Left forelimb (tissue), 1 donor: ENCODE results near the gene DCC.

Experiments used
- DNase-seq: peaks from one replicate; pipeline ENCODE4 v3.0.0-alpha.2; 2018; ENCODE audit warnings: low spot score

Gene DCC

GRCh38 chr18:52694804-52695203 is 354.8 kb downstream of the DCC start:
- no peak for DNase-seq

GRCh38 chr18:52700116-52700515 is 360.1 kb downstream of the DCC start:
- DNase-seq, result no peak

GRCh38 chr18:52700816-52701215 is 360.8 kb downstream of the DCC start:
- DNase-seq, result no peak

GRCh38 chr18:52701219-52701935 is 361.4 kb downstream of the DCC start:
- DNase-seq, result no peak

GRCh38 chr18:52715421-52715820 is 375.4 kb downstream of the DCC start:
- DNase-seq, result no peak

GRCh38 chr18:52715991-52716390 is 376.0 kb downstream of the DCC start:
- no peak for DNase-seq

GRCh38 chr18:52716973-52717372 is 377.0 kb downstream of the DCC start:
- no peak for DNase-seq

- no peak for DNase-seq
Observed at GRCh38 chr18:52722904-52723303, 382.9 kb downstream of the DCC start.

GRCh38 chr18:52723550-52723970 is 383.6 kb downstream of the DCC start:
- DNase-seq, result no peak

- DNase-seq, result no peak
Observed at GRCh38 chr18:52730972-52731619, 391.1 kb downstream of the DCC start.

- no peak for DNase-seq
Observed at GRCh38 chr18:52738946-52739345, 398.9 kb downstream of the DCC start.

GRCh38 chr18:52746986-52747385 is 407.0 kb downstream of the DCC start:
- no peak for DNase-seq

- no peak for DNase-seq
Observed at GRCh38 chr18:52747869-52748268, 407.9 kb downstream of the DCC start.

GRCh38 chr18:52748343-52748742 is 408.3 kb downstream of the DCC start:
- no peak for DNase-seq

GRCh38 chr18:52749542-52749941 is 409.5 kb downstream of the DCC start:
- no peak for DNase-seq

GRCh38 chr18:52750995-52751394 is 411.0 kb downstream of the DCC start:
- no peak for DNase-seq

- no peak for DNase-seq
Observed at GRCh38 chr18:52764316-52764715, 424.3 kb downstream of the DCC start.

GRCh38 chr18:52766002-52766545 is 426.1 kb downstream of the DCC start:
- no peak for DNase-seq

GRCh38 chr18:52781113-52781512 is 441.1 kb downstream of the DCC start:
- no peak for DNase-seq

GRCh38 chr18:52791321-52791720 is 451.3 kb downstream of the DCC start:
- no peak for DNase-seq

GRCh38 chr18:52812834-52813233 is 472.8 kb downstream of the DCC start:
- no peak for DNase-seq

GRCh38 chr18:52813635-52814416 is 473.8 kb downstream of the DCC start:
- no peak for DNase-seq

- DNase-seq, result no peak
Observed at GRCh38 chr18:52815651-52816050, 475.7 kb downstream of the DCC start.
